Activated naive CD4-positive, alpha-beta T cell (primary cell): ENCODE results near the gene TMEM207.

ENCODE experiments used
- DNase-seq, 4 experiments: peaks; one replicate each; lab custom pipeline; 2025; lab: John Stamatoyannopoulos, UW

TMEM207 gene

GRCh38 chr3:190444006-190444405 is 5.7 kb downstream of the TMEM207 start:
- DNase-seq, result no peak

- no peak for DNase-seq
Measured at GRCh38 chr3:190443257-190443656, 6.4 kb downstream of the TMEM207 start.

GRCh38 chr3:190442240-190442639 is 7.5 kb downstream of the TMEM207 start:
- DNase-seq, result no peak

- no peak for DNase-seq
Measured at GRCh38 chr3:190436331-190436730, 13.4 kb downstream of the TMEM207 start.

GRCh38 chr3:190435618-190436017 is 14.1 kb downstream of the TMEM207 start:
- DNase-seq, result no peak

- no peak for DNase-seq
Measured at GRCh38 chr3:190433626-190434025, 16.1 kb downstream of the TMEM207 start.

- DNase-seq, result no peak
Measured at GRCh38 chr3:190432216-190432615, 17.5 kb downstream of the TMEM207 start.

GRCh38 chr3:190430906-190431305 is 18.8 kb downstream of the TMEM207 start:
- no peak for DNase-seq

GRCh38 chr3:190429681-190430080 is 20.0 kb downstream of the TMEM207 start:
- DNase-seq, result no peak

- DNase-seq, result no peak
Measured at GRCh38 chr3:190426806-190427507, 22.7 kb downstream of the TMEM207 start.

GRCh38 chr3:190425833-190426232 is 23.9 kb downstream of the TMEM207 start:
- no peak for DNase-seq

- peak in 1 of 4 experiments; percentile 0 for DNase-seq
Measured at GRCh38 chr3:190424478-190425439, 24.9 kb downstream of the TMEM207 start.

- no peak for DNase-seq
Measured at GRCh38 chr3:190424108-190424477, 25.6 kb downstream of the TMEM207 start.

GRCh38 chr3:190414297-190414696 is 35.4 kb downstream of the TMEM207 start:
- no peak for DNase-seq

- no peak for DNase-seq
Measured at GRCh38 chr3:190404715-190405114, 45.0 kb downstream of the TMEM207 start.

- DNase-seq, result no peak
Measured at GRCh38 chr3:190401963-190402362, 47.7 kb downstream of the TMEM207 start.

- no peak for DNase-seq
Measured at GRCh38 chr3:190399677-190400076, 50.0 kb downstream of the TMEM207 start.

- DNase-seq, result no peak
Measured at GRCh38 chr3:190397889-190398288, 51.8 kb downstream of the TMEM207 start.

- no peak for DNase-seq
Measured at GRCh38 chr3:190396001-190396400, 53.7 kb downstream of the TMEM207 start.

GRCh38 chr3:190388703-190389102 is 61.0 kb downstream of the TMEM207 start:
- DNase-seq, result no peak

- no peak for DNase-seq
Measured at GRCh38 chr3:190387578-190388213, 62.0 kb downstream of the TMEM207 start, which contains the start of gene CLDN16. Gene CLDN16, plus strand, starts transcription at chr3:190388163. Its CDS starts 167 bp downstream, at chr3:190388330.
